ENCODE measurements around the gene CUTC. TPM values are rescaled to one million over a fixed set of nuclear protein-coding genes. Genes with fewer than 3 reads are reported as not detected.

Gene CUTC
- total and polyA plus RNA-seq, 4 donors = 13.0 to 24.7 (median 20.6) TPM

DNA sequence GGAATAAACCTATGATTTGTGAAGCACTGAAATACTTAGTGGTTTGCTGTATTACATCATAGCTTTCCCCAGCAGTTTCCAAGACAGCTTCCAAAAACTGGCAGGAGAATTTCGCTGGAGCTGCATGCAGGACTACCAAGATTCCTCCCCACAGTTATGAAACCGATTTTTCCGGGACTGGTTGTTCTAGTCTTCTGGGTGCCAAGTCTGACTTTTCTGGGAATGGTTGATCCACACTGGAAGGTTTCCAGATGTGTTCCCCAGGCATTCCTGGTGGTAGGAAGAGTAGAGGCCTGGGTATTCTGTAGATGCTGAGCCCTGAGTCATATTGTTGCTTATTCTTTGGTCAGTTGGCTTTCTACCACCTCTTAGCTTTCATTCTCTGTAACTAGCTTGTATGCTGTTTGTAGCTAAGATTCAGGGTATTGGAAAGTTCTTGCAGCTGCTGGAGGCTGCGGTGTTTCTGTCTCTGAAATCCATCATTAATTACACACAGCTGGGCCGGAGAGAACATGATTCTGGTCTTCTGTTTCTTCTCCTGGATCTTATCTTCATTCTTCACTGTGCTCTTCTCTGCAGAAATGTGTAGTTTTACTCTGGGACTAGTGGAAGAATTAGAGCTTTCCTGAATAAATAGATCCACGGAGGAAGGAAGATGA lies 56.7 kb downstream of the CUTC start:
- Histone ChIP-seq H3K4me3 (no peak overlapping the region), H3K27me3 (ENCODE audit: control insufficient read depth in 3 of 3, insufficient read depth in 3 of 3, low read length in 2 of 3) (no peaks in the 10 kb centered on the region), H3K36me3 (ENCODE audit: control insufficient read depth in 4 of 4, insufficient read depth in 4 of 4, low read length in 4 of 4) (no peaks in the 10 kb centered on the region), H3K9me3 (ENCODE audit: control insufficient read depth in 4 of 4, insufficient read depth in 3 of 4, low read length in 3 of 4) (no peaks in the 10 kb centered on the region), H3K27ac (ENCODE audit: low read depth in 1 of 2, low read length in 1 of 2) (no peak overlapping the region), H3K9ac (ENCODE audit: insufficient read depth in 1 of 2, low read length in 2 of 2) (no peak overlapping the region), H3K4me1 (ENCODE audit: control insufficient read depth in 5 of 5, insufficient read depth in 5 of 5, low read length in 5 of 5) (peaks cover 0 to 4% (median 0%) of the 10 kb centered on the region in 5 donors)
- TF ChIP-seq, protein P1, sequence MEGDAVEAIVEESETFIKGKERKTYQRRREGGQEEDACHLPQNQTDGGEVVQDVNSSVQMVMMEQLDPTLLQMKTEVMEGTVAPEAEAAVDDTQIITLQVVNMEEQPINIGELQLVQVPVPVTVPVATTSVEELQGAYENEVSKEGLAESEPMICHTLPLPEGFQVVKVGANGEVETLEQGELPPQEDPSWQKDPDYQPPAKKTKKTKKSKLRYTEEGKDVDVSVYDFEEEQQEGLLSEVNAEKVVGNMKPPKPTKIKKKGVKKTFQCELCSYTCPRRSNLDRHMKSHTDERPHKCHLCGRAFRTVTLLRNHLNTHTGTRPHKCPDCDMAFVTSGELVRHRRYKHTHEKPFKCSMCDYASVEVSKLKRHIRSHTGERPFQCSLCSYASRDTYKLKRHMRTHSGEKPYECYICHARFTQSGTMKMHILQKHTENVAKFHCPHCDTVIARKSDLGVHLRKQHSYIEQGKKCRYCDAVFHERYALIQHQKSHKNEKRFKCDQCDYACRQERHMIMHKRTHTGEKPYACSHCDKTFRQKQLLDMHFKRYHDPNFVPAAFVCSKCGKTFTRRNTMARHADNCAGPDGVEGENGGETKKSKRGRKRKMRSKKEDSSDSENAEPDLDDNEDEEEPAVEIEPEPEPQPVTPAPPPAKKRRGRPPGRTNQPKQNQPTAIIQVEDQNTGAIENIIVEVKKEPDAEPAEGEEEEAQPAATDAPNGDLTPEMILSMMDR (IDR thresholded peaks at IDR 0.05; ENCODE audit: control extremely low read depth, extremely low read depth) = no peak
- ATAC-seq (ENCODE audit: insufficient read depth, low FRiP score) (peak; percentile 45), DNase-seq (peak in 2 of 3 donors; percentile 23 to 37)
- WGBS, 2 donors = 78 to 90% methylated on average over 6 of the region's 6 CpGs

DNA sequence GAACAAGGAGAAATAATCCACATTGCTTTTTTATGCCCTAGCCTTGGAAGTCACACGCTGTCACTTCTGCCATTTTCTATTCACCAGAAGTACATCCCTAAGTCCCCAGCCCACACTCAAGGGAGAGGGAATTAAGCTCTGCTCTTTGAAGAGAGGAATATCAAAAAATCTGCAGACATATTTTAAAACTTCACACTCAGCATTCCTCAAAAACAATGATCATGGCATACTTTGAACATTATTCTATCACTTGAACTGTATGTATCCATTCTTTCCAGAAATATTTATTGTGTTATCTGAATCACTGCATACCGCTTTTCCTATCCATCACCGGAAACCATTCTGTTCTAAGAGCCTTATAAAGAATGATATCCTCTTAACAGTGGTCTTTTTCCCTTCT lies 59.8 kb downstream of the CUTC start:
- no peak for ATAC-seq (ENCODE audit: insufficient read depth, low FRiP score)
- H3K27ac ChIP-seq (ENCODE audit: low read depth in 1 of 2, low read length in 1 of 2) = no peak overlapping the region
- no peak overlapping the region for H3K9ac ChIP-seq (ENCODE audit: insufficient read depth in 1 of 2, low read length in 2 of 2)
- no peaks in the 10 kb centered on the region for H3K36me3 ChIP-seq (ENCODE audit: control insufficient read depth in 4 of 4, insufficient read depth in 4 of 4, low read length in 4 of 4)
- H3K27me3 ChIP-seq (ENCODE audit: control insufficient read depth in 3 of 3, insufficient read depth in 3 of 3, low read length in 2 of 3) = no peaks in the 10 kb centered on the region
- TF ChIP-seq, protein P1 (IDR thresholded peaks at IDR 0.05; ENCODE audit: control extremely low read depth, extremely low read depth) = no peak
- H3K4me3 ChIP-seq = no peak overlapping the region
- DNase-seq = no peak
- no peaks in the 10 kb centered on the region for H3K4me1 ChIP-seq (ENCODE audit: control insufficient read depth in 5 of 5, insufficient read depth in 5 of 5, low read length in 5 of 5)
- no peaks in the 10 kb centered on the region for H3K9me3 ChIP-seq (ENCODE audit: control insufficient read depth in 4 of 4, insufficient read depth in 3 of 4, low read length in 3 of 4)
- 92 to 97% methylated on average over 3 of the region's 3 CpGs for WGBS, 2 donors

DNA sequence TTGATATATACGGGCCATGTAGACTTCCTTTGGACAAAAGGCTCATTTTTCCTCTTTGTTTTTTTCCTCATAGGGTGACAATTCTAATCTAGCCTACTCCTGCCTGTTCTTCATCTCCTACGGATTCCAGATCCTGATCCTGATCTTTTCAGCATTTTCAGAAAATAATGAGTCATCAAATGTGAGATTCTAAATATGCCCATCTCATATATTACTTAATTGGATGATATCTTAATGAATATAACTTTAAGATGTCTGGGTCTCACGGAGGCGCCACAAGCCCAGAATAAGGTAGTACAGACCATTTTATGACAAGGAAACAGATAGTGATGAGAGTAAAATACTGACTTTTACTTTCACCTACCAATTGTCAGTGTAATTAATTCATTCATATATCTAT lies 61.8 kb downstream of the CUTC start:
- no peaks in the 10 kb centered on the region for H3K4me1 ChIP-seq (ENCODE audit: control insufficient read depth in 5 of 5, insufficient read depth in 5 of 5, low read length in 5 of 5)
- no peak overlapping the region for H3K27ac ChIP-seq (ENCODE audit: low read depth in 1 of 2, low read length in 1 of 2)
- H3K9me3 ChIP-seq (ENCODE audit: control insufficient read depth in 4 of 4, insufficient read depth in 3 of 4, low read length in 3 of 4) = no peaks in the 10 kb centered on the region
- WGBS, 2 donors = 93 to 95% methylated on average over 4 of the region's 4 CpGs
- H3K36me3 ChIP-seq (ENCODE audit: control insufficient read depth in 4 of 4, insufficient read depth in 4 of 4, low read length in 4 of 4) = no peaks in the 10 kb centered on the region
- TF ChIP-seq, protein P1 (IDR thresholded peaks at IDR 0.05; ENCODE audit: control extremely low read depth, extremely low read depth) = no peak
- no peak for DNase-seq
- H3K9ac ChIP-seq (ENCODE audit: insufficient read depth in 1 of 2, low read length in 2 of 2) = no peak overlapping the region
- H3K4me3 ChIP-seq = no peak overlapping the region
- no peak for ATAC-seq (ENCODE audit: insufficient read depth, low FRiP score)
- H3K27me3 ChIP-seq (ENCODE audit: control insufficient read depth in 3 of 3, insufficient read depth in 3 of 3, low read length in 2 of 3) = no peaks in the 10 kb centered on the region

DNA sequence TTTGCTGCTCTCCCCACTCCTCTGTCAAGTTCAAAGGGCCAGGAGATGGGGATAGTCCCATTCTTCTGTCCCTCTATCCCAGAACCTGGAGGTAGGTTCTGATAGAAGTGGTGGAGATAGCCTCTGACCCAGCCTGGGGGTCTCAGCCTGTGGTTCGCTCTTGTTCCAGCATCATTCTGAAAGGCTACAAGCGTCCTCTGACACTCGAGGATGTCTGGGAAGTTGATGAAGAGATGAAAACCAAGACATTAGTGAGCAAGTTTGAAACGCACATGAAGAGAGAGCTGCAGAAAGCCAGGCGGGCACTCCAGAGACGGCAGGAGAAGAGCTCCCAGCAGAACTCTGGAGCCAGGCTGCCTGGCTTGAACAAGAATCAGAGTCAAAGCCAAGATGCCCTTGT lies 64.9 kb downstream of the CUTC start:
- no peaks in the 10 kb centered on the region for H3K9me3 ChIP-seq (ENCODE audit: control insufficient read depth in 4 of 4, insufficient read depth in 3 of 4, low read length in 3 of 4)

More for the DNA sequence above, 64.9 kb downstream of the CUTC start:
- ATAC-seq (ENCODE audit: insufficient read depth, low FRiP score) (no peak), DNase-seq (no peak)
- TF ChIP-seq, protein P1 (IDR thresholded peaks at IDR 0.05; ENCODE audit: control extremely low read depth, extremely low read depth) = no peak
- Histone ChIP-seq H3K4me3 (no peak overlapping the region), H3K27me3 (ENCODE audit: control insufficient read depth in 3 of 3, insufficient read depth in 3 of 3, low read length in 2 of 3) (no peaks in the 10 kb centered on the region), H3K36me3 (ENCODE audit: control insufficient read depth in 4 of 4, insufficient read depth in 4 of 4, low read length in 4 of 4) (no peaks in the 10 kb centered on the region), H3K27ac (ENCODE audit: low read depth in 1 of 2, low read length in 1 of 2) (no peak overlapping the region), H3K4me1 (ENCODE audit: control insufficient read depth in 5 of 5, insufficient read depth in 5 of 5, low read length in 5 of 5) (no peaks in the 10 kb centered on the region), H3K9ac (ENCODE audit: insufficient read depth in 1 of 2, low read length in 2 of 2) (no peak overlapping the region)
- WGBS, 2 donors = 86 to 93% methylated on average over 6 of the region's 6 CpGs

All from lung (tissue), 12 donors.